BJ (cell line): ENCODE results near the gene HERC2. TPM values are rescaled to one million over a fixed set of nuclear protein-coding genes. Genes with fewer than 3 reads are reported as not detected.

Source experiments
- CTCF ChIA-PET: fragments of 350-600 bp; formaldehyde crosslinking; extraction: SDS; loops from one replicate; lab custom pipeline; 2021; ENCODE audit warnings: antibody characterized with exemption, inconsistent platforms; lab: Yijun Ruan, JAX
- POLR2A ChIA-PET: fragments of 300-600 bp; sonication (Branson Sonifier 250); formaldehyde crosslinking; extraction: SDS; loops from one replicate; lab custom pipeline; 2021; ENCODE audit warnings: antibody characterized with exemption; lab: Charles Lee
- DNase-seq: peaks from one replicate; pipeline ENCODE4 v3.0.0-alpha.2; 2011; ENCODE audit warnings: low read depth
- H3K27me3 ChIP-seq: 2 replicates; pipeline ENCODE4 v1.6.0; 2011; ENCODE audit warnings: low read length; ENCODE audit not compliant: control insufficient read depth, insufficient read depth
- H3K36me3 ChIP-seq: 2 replicates; pipeline ENCODE4 v1.5.1; 2011; ENCODE audit warnings: low read length; ENCODE audit not compliant: control insufficient read depth, insufficient read depth
- H3K4me3 ChIP-seq: 2 replicates; pipeline ENCODE4 v1.5.1; 2011; ENCODE audit warnings: low read depth, mild to moderate bottlenecking, control low read depth, low read length
- CTCF ChIP-seq: IDR thresholded peaks from 2 replicates; pipeline ENCODE4 v1.5.1; 2011; ENCODE audit warnings: low read depth, mild to moderate bottlenecking, control low read depth, inconsistent platforms, low read length, moderate library complexity; ENCODE audit not compliant: insufficient read depth
- polyA plus RNA-seq: library from polyadenylated mRNA; depleted of rRNA; stranded (reverse); fragments of >200 nt; gene quantifications from 2 replicates; pipeline ENCODE4 v1.2.3, GENCODE V29; 2011

HERC2 gene
- polyA plus RNA-seq, 1 experiment = 13.1 TPM

- Histone ChIP-seq H3K4me3 (no peak overlapping the region), H3K27me3 (no peaks in the 10 kb centered on the region), H3K36me3 (peaks cover 2% of the 10 kb centered on the region)
- no peak for DNase-seq
- TF ChIP-seq CTCF = no peak
- POLR2A ChIA-PET = no interaction called here
- CTCF ChIA-PET = no interaction called here
Observed at GRCh38 chr15:28281876-28282275, 40.1 kb downstream of the HERC2 start.

GRCh38 chr15:28274635-28275034, 47.3 kb downstream of the HERC2 start:
- Histone ChIP-seq H3K36me3 (peaks cover 11% of the 10 kb centered on the region), H3K27me3 (no peaks in the 10 kb centered on the region), H3K4me3 (no peak overlapping the region)
- ChIA-PET CTCF (no interaction called here), POLR2A (no interaction called here)
- TF ChIP-seq CTCF = no peak
- DNase-seq = no peak

GRCh38 chr15:28273873-28274610, 47.9 kb downstream of the HERC2 start:
- CTCF ChIA-PET = no interaction called here
- peaks cover 13% of the 10 kb centered on the region for H3K36me3 ChIP-seq

GRCh38 chr15:28273468-28273867, 48.5 kb downstream of the HERC2 start:
- no peak for DNase-seq
- ChIA-PET POLR2A (no interaction called here), CTCF (no interaction called here)
- peak; percentile 18; the same call in 1 of the 2 replicates for TF ChIP-seq CTCF
- H3K4me3 ChIP-seq = no peak overlapping the region
- H3K36me3 ChIP-seq = peaks cover 17% of the 10 kb centered on the region
- H3K27me3 ChIP-seq = no peaks in the 10 kb centered on the region

More at GRCh38 chr15:28273873-28274610, 47.9 kb downstream of the HERC2 start:
- TF ChIP-seq CTCF = no peak
- Histone ChIP-seq H3K4me3 (no peak overlapping the region), H3K27me3 (no peaks in the 10 kb centered on the region)
- POLR2A ChIA-PET = no interaction called here
- DNase-seq = no peak

GRCh38 chr15:28272587-28272986, 49.4 kb downstream of the HERC2 start:
- peaks cover 23% of the 10 kb centered on the region for H3K36me3 ChIP-seq
- POLR2A ChIA-PET = no interaction called here
- no peaks in the 10 kb centered on the region for H3K27me3 ChIP-seq
- no peak for TF ChIP-seq CTCF
- CTCF ChIA-PET = no interaction called here
- DNase-seq = no peak
- H3K4me3 ChIP-seq = no peak overlapping the region
